ENCODE data around the gene PTPRK.

DNA sequence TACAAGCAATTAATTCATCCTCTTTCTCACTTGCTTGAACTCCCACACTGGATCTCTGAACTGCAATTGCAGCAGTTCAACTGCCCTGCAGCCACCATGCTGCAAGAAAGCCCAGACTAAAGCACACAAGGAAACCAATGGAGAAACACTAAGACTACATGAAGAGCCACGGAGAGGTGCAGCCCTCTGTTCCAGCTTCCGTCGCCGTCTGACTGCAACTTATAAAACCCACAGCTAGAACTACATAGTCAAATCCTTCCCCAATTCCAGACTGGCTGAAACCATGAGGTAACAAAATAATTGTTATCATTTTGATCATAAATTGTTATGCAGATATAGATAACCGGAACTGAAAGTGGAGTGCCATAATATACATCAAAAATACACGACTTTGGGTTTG is 598.4 kb downstream of the PTPRK start:
- TF ChIP-seq, protein P1, sequence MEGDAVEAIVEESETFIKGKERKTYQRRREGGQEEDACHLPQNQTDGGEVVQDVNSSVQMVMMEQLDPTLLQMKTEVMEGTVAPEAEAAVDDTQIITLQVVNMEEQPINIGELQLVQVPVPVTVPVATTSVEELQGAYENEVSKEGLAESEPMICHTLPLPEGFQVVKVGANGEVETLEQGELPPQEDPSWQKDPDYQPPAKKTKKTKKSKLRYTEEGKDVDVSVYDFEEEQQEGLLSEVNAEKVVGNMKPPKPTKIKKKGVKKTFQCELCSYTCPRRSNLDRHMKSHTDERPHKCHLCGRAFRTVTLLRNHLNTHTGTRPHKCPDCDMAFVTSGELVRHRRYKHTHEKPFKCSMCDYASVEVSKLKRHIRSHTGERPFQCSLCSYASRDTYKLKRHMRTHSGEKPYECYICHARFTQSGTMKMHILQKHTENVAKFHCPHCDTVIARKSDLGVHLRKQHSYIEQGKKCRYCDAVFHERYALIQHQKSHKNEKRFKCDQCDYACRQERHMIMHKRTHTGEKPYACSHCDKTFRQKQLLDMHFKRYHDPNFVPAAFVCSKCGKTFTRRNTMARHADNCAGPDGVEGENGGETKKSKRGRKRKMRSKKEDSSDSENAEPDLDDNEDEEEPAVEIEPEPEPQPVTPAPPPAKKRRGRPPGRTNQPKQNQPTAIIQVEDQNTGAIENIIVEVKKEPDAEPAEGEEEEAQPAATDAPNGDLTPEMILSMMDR (conservative IDR thresholded peaks at IDR 0.05) = no peak
- no peak for TF ChIP-seq ZFX (IDR thresholded peaks at IDR 0.05)
